Ascending aorta (tissue), 2 donors: ENCODE results near the gene CABCOCO1. TPM values are rescaled to one million over a fixed set of nuclear protein-coding genes. Genes with fewer than 3 reads are reported as not detected.
A peak's percentile ranks its signal among the peaks of the same experiment; 100 is the strongest.

Experiments used
- DNase-seq, 2 donors: peaks; one replicate each; pipeline ENCODE4 v3.0.0-alpha.2; 2019; ENCODE audit warnings: low spot score in 2 of 2
- H3K27ac ChIP-seq, 2 donors: fragments of 200-600 bp; sonication (generic); one replicate each; pipeline ENCODE4 v1.5.1; 2016 to 2017; ENCODE audit warnings: mild to moderate bottlenecking in 1 of 2
- H3K27me3 ChIP-seq: fragments of 200-600 bp; sonication (generic); one replicate; pipeline ENCODE4 v1.5.1; 2017
- H3K36me3 ChIP-seq, 2 donors: fragments of 200-600 bp; sonication (generic); one replicate each; pipeline ENCODE4 v1.5.1; 2016
- H3K4me1 ChIP-seq, 2 donors: fragments of 200-600 bp; sonication (generic); one replicate each; pipeline ENCODE4 v1.5.1; 2016 to 2017; ENCODE audit warnings: mild to moderate bottlenecking in 1 of 2
- H3K4me3 ChIP-seq, 2 donors: fragments of 200-600 bp; sonication (generic); one replicate each; pipeline ENCODE4 v1.5.1; 2016 to 2017; ENCODE audit warnings: mild to moderate bottlenecking in 1 of 2
- H3K9me3 ChIP-seq, 2 donors: fragments of 200-600 bp; sonication (generic); one replicate each; pipeline ENCODE4 v1.5.1; 2016
- CTCF ChIP-seq, 3 experiments: fragments of 200-600 bp in 2 of 3; fragments of 450-650 bp in 1 of 3; sonication (generic) in 2 of 3; IDR thresholded peaks; one replicate each; pipeline ENCODE4 v1.5.1; 2016 to 2019; ENCODE audit warnings: antibody characterized with exemption in 3 of 3, mild to moderate bottlenecking in 1 of 3, moderate library complexity in 1 of 3
- intact Hi-C: fragments of 100-400 bp; cut with DNase I; formaldehyde crosslinking; loops from one replicate; pipeline ENCODE4 v1.15.1; 2023
- total RNA-seq: library from RNA; depleted of rRNA; stranded (reverse); fragments of >200 nt; gene quantifications from one replicate; pipeline ENCODE4 v1.1.0, GENCODE V29; 2016

The CABCOCO1 gene
- total RNA-seq: not detected

GRCh38 chr10:61662794-61663259 lies at the start of gene CABCOCO1:
TSS of gene CABCOCO1 (plus strand) at chr10:61662929. CDS start at chr10:61662973, 44 bp downstream.
- Histone ChIP-seq H3K4me3 (peak within 1 kb of the TSS; percentile 62 to 69), H3K9me3 (no peaks in the 10 kb centered on the region), H3K36me3 (no peaks in the 10 kb centered on the region), H3K27me3 (no peaks in the 10 kb centered on the region), H3K27ac (peak within 1 kb of the TSS; percentile 39 to 62), H3K4me1 (no peaks in the 10 kb centered on the region)
- peak in 2 of 3 experiments; percentile 10 to 31 for TF ChIP-seq CTCF (IDR thresholded peaks at IDR 0.05)
- peak in 1 of 2 donors; percentile 69 for DNase-seq
- intact Hi-C loops: loop anchor here (5.0 kb wide), 1 partner anchor 51 kb away; no protein-coding TSS in a partner anchor

- no peak for TF ChIP-seq CTCF (IDR thresholded peaks at IDR 0.05)
- H3K4me3 ChIP-seq: no peak overlapping the region
- DNase-seq: no peak
Observed at GRCh38 chr10:61613665-61614064, 49.1 kb upstream of the CABCOCO1 start.

GRCh38 chr10:61616611-61617010 lies 46.1 kb upstream of the CABCOCO1 start:
- Histone ChIP-seq H3K9me3 (no peaks in the 10 kb centered on the region), H3K27me3 (no peaks in the 10 kb centered on the region), H3K27ac (no peak overlapping the region), H3K4me3 (no peak overlapping the region), H3K36me3 (no peaks in the 10 kb centered on the region), H3K4me1 (no peaks in the 10 kb centered on the region)
- no peak for DNase-seq
- intact Hi-C loops: no loop called here
- TF ChIP-seq CTCF (IDR thresholded peaks at IDR 0.05): no peak

More at GRCh38 chr10:61613665-61614064, 49.1 kb upstream of the CABCOCO1 start:
- H3K4me1 ChIP-seq: no peaks in the 10 kb centered on the region
- H3K36me3 ChIP-seq: no peaks in the 10 kb centered on the region
- no peaks in the 10 kb centered on the region for H3K27me3 ChIP-seq
- intact Hi-C loops: loop anchor here (5.0 kb wide), 1 partner anchor 49 kb away; the partner anchor contains the start of gene CABCOCO1
- H3K9me3 ChIP-seq: no peaks in the 10 kb centered on the region
- H3K27ac ChIP-seq: no peak overlapping the region

- Histone ChIP-seq H3K4me3 (no peak overlapping the region), H3K9me3 (no peaks in the 10 kb centered on the region), H3K27me3 (no peaks in the 10 kb centered on the region), H3K4me1 (no peaks in the 10 kb centered on the region), H3K27ac (no peak overlapping the region), H3K36me3 (no peaks in the 10 kb centered on the region)
- TF ChIP-seq CTCF (IDR thresholded peaks at IDR 0.05): no peak
- intact Hi-C loops: no loop called here
- no peak for DNase-seq
Observed at GRCh38 chr10:61617180-61617579, 45.5 kb upstream of the CABCOCO1 start.

GRCh38 chr10:61617586-61617985 lies 45.1 kb upstream of the CABCOCO1 start:
- Histone ChIP-seq H3K36me3 (no peaks in the 10 kb centered on the region), H3K27me3 (no peaks in the 10 kb centered on the region), H3K27ac (no peak overlapping the region), H3K4me1 (no peaks in the 10 kb centered on the region), H3K4me3 (no peak overlapping the region), H3K9me3 (no peaks in the 10 kb centered on the region)
- no peak for TF ChIP-seq CTCF (IDR thresholded peaks at IDR 0.05)
- no peak for DNase-seq
- intact Hi-C loops: no loop called here
